ENCODE data around the gene DNAI1.

DNAI1 gene

DNA sequence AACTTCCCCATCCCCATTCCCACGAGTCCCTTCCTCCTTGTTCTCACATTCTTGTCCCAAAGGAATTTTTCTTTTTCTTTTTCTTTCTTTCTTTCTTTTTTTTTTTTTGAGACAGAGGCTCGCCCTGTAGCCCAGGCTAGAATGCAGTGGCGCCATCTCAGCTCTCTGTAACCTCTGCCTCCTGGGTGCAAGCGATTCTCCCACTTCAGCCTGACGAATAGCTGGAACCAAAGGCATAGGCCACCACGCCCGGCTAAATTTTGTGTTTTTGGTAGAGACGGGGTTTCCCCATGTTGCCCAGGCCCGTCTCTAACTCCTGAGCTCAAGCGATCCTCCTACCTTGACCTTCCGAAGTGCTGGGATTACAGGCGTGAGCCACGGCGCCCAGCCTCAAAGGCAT is 751 bp downstream of the DNAI1 start:
- no peak overlapping the region for H2BK15ac ChIP-seq (ENCODE audit: low read depth, poor library complexity, severe bottlenecking)
- H3K27ac ChIP-seq (ENCODE audit: low read length, poor library complexity, severe bottlenecking), result no peak overlapping the region
- peaks cover 10% of the 10 kb centered on the region for H3K79me1 ChIP-seq (replicated peaks; ENCODE audit: low read length, poor library complexity, severe bottlenecking)
- H3K36me3 ChIP-seq (ENCODE audit: control insufficient read depth in 1 of 2, insufficient read depth in 2 of 2, low read depth in 1 of 2, low read length in 2 of 2), result no peaks in the 10 kb centered on the region
- no peak overlapping the region for H3K4ac ChIP-seq (ENCODE audit: low read depth in 1 of 2, low read length in 2 of 2)
- H2BK120ac ChIP-seq (ENCODE audit: low read depth, low read length), result no peak overlapping the region
- WGBS, result 92% methylated on average over 14 of the region's 14 CpGs
- no peak overlapping the region for H2BK5ac ChIP-seq (ENCODE audit: low read depth, low read length, poor library complexity, severe bottlenecking)
- H4K91ac ChIP-seq (ENCODE audit: low read length), result no peak overlapping the region
- H2AFZ ChIP-seq (ENCODE audit: low read depth, low read length), result no peak overlapping the region
- H3K4me2 ChIP-seq (ENCODE audit: low read length, poor library complexity, severe bottlenecking), result no peak overlapping the region
- no peaks in the 10 kb centered on the region for H3K9me3 ChIP-seq (ENCODE audit: control insufficient read depth, low read length)
- H3K4me3 ChIP-seq (ENCODE audit: insufficient read depth in 1 of 2, low read depth in 1 of 2, low read length in 2 of 2), result no peak overlapping the region
- H2AK5ac ChIP-seq (ENCODE audit: low read length, severe bottlenecking), result no peak overlapping the region
- no peak overlapping the region for H2BK12ac ChIP-seq (ENCODE audit: low read length in 2 of 2)
- H3K4me1 ChIP-seq (ENCODE audit: control insufficient read depth, insufficient read depth, low read depth, low read length), result peaks cover 9% of the 10 kb centered on the region
- no peak overlapping the region for H3K9ac ChIP-seq (ENCODE audit: low read length)
- no peak for DNase-seq
- H3K27me3 ChIP-seq (ENCODE audit: control insufficient read depth in 1 of 2, insufficient read depth in 1 of 2, low read length in 2 of 2), result peaks cover 0 to 29% of the 10 kb centered on the region in 2 experiments
- H3K23ac ChIP-seq (ENCODE audit: low read length in 2 of 2), result no peak overlapping the region
- no peak overlapping the region for H3K18ac ChIP-seq (ENCODE audit: low read depth in 1 of 2, low read length in 2 of 2)
- no peak overlapping the region for H4K8ac ChIP-seq (ENCODE audit: low read length)
- no peak overlapping the region for H3K14ac ChIP-seq (ENCODE audit: low read length in 2 of 2)

GRCh38 chr9:34459941-34460340 is 1.3 kb downstream of the DNAI1 start:
- Histone ChIP-seq H2AFZ (ENCODE audit: low read depth, low read length) (no peak overlapping the region), H3K27me3 (ENCODE audit: control insufficient read depth in 1 of 2, insufficient read depth in 1 of 2, low read length in 2 of 2) (peaks cover 0 to 34% of the 10 kb centered on the region in 2 experiments), H2BK12ac (ENCODE audit: low read length in 2 of 2) (no peak overlapping the region), H3K18ac (ENCODE audit: low read depth in 1 of 2, low read length in 2 of 2) (no peak overlapping the region), H3K4ac (ENCODE audit: low read depth in 1 of 2, low read length in 2 of 2) (no peak overlapping the region), H3K9ac (ENCODE audit: low read length) (no peak overlapping the region), H3K9me3 (ENCODE audit: control insufficient read depth, low read length) (no peaks in the 10 kb centered on the region), H3K23ac (ENCODE audit: low read length in 2 of 2) (no peak overlapping the region), H4K91ac (ENCODE audit: low read length) (no peak overlapping the region), H3K79me1 (replicated peaks; ENCODE audit: low read length, poor library complexity, severe bottlenecking) (peaks cover 8% of the 10 kb centered on the region), H2BK15ac (ENCODE audit: low read depth, poor library complexity, severe bottlenecking) (no peak overlapping the region), H3K14ac (ENCODE audit: low read length in 2 of 2) (no peak overlapping the region), H3K27ac (ENCODE audit: low read length, poor library complexity, severe bottlenecking) (no peak overlapping the region), H2AK5ac (ENCODE audit: low read length, severe bottlenecking) (no peak overlapping the region), H2BK5ac (ENCODE audit: low read depth, low read length, poor library complexity, severe bottlenecking) (no peak overlapping the region), H2BK120ac (ENCODE audit: low read depth, low read length) (no peak overlapping the region), H3K36me3 (ENCODE audit: control insufficient read depth in 1 of 2, insufficient read depth in 2 of 2, low read depth in 1 of 2, low read length in 2 of 2) (no peaks in the 10 kb centered on the region), H3K4me1 (ENCODE audit: control insufficient read depth, insufficient read depth, low read depth, low read length) (peaks cover 8% of the 10 kb centered on the region), H4K8ac (ENCODE audit: low read length) (no peak overlapping the region), H3K4me2 (ENCODE audit: low read length, poor library complexity, severe bottlenecking) (no peak overlapping the region), H3K4me3 (ENCODE audit: insufficient read depth in 1 of 2, low read depth in 1 of 2, low read length in 2 of 2) (no peak overlapping the region)
- WGBS, result 9% methylated on average over 3 of the region's 3 CpGs
- peak; percentile 43 for DNase-seq

GRCh38 chr9:34463098-34463900 is 4.7 kb downstream of the DNAI1 start:
- no peaks in the 10 kb centered on the region for H3K36me3 ChIP-seq (ENCODE audit: control insufficient read depth in 1 of 2, insufficient read depth in 2 of 2, low read depth in 1 of 2, low read length in 2 of 2)
- no peak overlapping the region for H4K8ac ChIP-seq (ENCODE audit: low read length)
- no peak overlapping the region for H3K23ac ChIP-seq (ENCODE audit: low read length in 2 of 2)
- H2AFZ ChIP-seq (ENCODE audit: low read depth, low read length), result no peak overlapping the region
- H3K27me3 ChIP-seq (ENCODE audit: control insufficient read depth in 1 of 2, insufficient read depth in 1 of 2, low read length in 2 of 2), result peaks cover 0 to 56% of the 10 kb centered on the region in 2 experiments
- no peak overlapping the region for H3K18ac ChIP-seq (ENCODE audit: low read depth in 1 of 2, low read length in 2 of 2)
- H2BK120ac ChIP-seq (ENCODE audit: low read depth, low read length), result no peak overlapping the region
- no peaks in the 10 kb centered on the region for H3K9me3 ChIP-seq (ENCODE audit: control insufficient read depth, low read length)
- no peak overlapping the region for H3K4ac ChIP-seq (ENCODE audit: low read depth in 1 of 2, low read length in 2 of 2)
- H3K27ac ChIP-seq (ENCODE audit: low read length, poor library complexity, severe bottlenecking), result no peak overlapping the region
- peaks cover 2% of the 10 kb centered on the region for H3K4me1 ChIP-seq (ENCODE audit: control insufficient read depth, insufficient read depth, low read depth, low read length)
- H3K79me1 ChIP-seq (replicated peaks; ENCODE audit: low read length, poor library complexity, severe bottlenecking), result no peaks in the 10 kb centered on the region
- H2BK5ac ChIP-seq (ENCODE audit: low read depth, low read length, poor library complexity, severe bottlenecking), result no peak overlapping the region
- peak; percentile 42 for DNase-seq
- WGBS, result 77% methylated on average over 3 of the region's 5 CpGs
- H2AK5ac ChIP-seq (ENCODE audit: low read length, severe bottlenecking), result no peak overlapping the region
- no peak overlapping the region for H4K91ac ChIP-seq (ENCODE audit: low read length)
- no peak overlapping the region for H2BK12ac ChIP-seq (ENCODE audit: low read length in 2 of 2)
- H3K9ac ChIP-seq (ENCODE audit: low read length), result no peak overlapping the region
- H3K4me3 ChIP-seq (ENCODE audit: insufficient read depth in 1 of 2, low read depth in 1 of 2, low read length in 2 of 2), result peak overlapping the region in 1 of 2 experiments; percentile 10
- no peak overlapping the region for H3K4me2 ChIP-seq (ENCODE audit: low read length, poor library complexity, severe bottlenecking)
- H3K14ac ChIP-seq (ENCODE audit: low read length in 2 of 2), result no peak overlapping the region
- no peak overlapping the region for H2BK15ac ChIP-seq (ENCODE audit: low read depth, poor library complexity, severe bottlenecking)

DNA sequence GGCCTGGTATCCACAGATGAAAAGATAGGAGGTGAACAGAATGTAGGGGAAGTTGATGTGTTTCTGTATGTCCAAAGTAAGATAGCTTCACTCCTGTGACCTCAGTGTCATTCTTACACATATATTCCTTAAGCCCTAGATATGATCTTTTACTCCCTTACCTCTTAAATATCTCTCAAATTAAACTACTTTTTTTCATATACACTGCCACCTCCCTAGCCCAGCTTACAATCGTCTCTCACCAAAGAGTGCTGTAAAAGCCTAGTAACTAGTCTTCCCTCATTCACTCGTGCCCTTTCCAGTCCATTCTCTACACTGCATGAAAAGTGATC is 5.3 kb downstream of the DNAI1 start:
- Histone ChIP-seq H2AFZ (ENCODE audit: low read depth, low read length) (no peak overlapping the region), H3K9me3 (ENCODE audit: control insufficient read depth, low read length) (no peaks in the 10 kb centered on the region), H3K27me3 (ENCODE audit: control insufficient read depth in 1 of 2, insufficient read depth in 1 of 2, low read length in 2 of 2) (peaks cover 0 to 56% of the 10 kb centered on the region in 2 experiments), H3K9ac (ENCODE audit: low read length) (peak overlapping the region; percentile 33), H2BK5ac (ENCODE audit: low read depth, low read length, poor library complexity, severe bottlenecking) (no peak overlapping the region), H3K23ac (ENCODE audit: low read length in 2 of 2) (no peak overlapping the region), H3K18ac (ENCODE audit: low read depth in 1 of 2, low read length in 2 of 2) (no peak overlapping the region), H3K4me2 (ENCODE audit: low read length, poor library complexity, severe bottlenecking) (no peak overlapping the region), H3K27ac (ENCODE audit: low read length, poor library complexity, severe bottlenecking) (no peak overlapping the region), H4K8ac (ENCODE audit: low read length) (no peak overlapping the region), H3K36me3 (ENCODE audit: control insufficient read depth in 1 of 2, insufficient read depth in 2 of 2, low read depth in 1 of 2, low read length in 2 of 2) (no peaks in the 10 kb centered on the region), H4K91ac (ENCODE audit: low read length) (no peak overlapping the region), H2BK12ac (ENCODE audit: low read length in 2 of 2) (no peak overlapping the region), H2AK5ac (ENCODE audit: low read length, severe bottlenecking) (no peak overlapping the region), H3K14ac (ENCODE audit: low read length in 2 of 2) (no peak overlapping the region), H2BK120ac (ENCODE audit: low read depth, low read length) (no peak overlapping the region), H3K4ac (ENCODE audit: low read depth in 1 of 2, low read length in 2 of 2) (no peak overlapping the region), H3K4me3 (ENCODE audit: insufficient read depth in 1 of 2, low read depth in 1 of 2, low read length in 2 of 2) (no peak overlapping the region), H3K4me1 (ENCODE audit: control insufficient read depth, insufficient read depth, low read depth, low read length) (peaks cover 1% of the 10 kb centered on the region), H3K79me1 (replicated peaks; ENCODE audit: low read length, poor library complexity, severe bottlenecking) (no peaks in the 10 kb centered on the region), H2BK15ac (ENCODE audit: low read depth, poor library complexity, severe bottlenecking) (no peak overlapping the region)
- no peak for DNase-seq
- WGBS, result 72% methylated on average over 2 of the region's 2 CpGs
